GM23338 (cell line): ENCODE data around the gene PKD1L1. TPM values are rescaled to one million over a fixed set of nuclear protein-coding genes. Genes with fewer than 3 reads are reported as not detected.

Experiments
- ATAC-seq: fragments of 200-7000 bp; cut with Tn5 transposase; 3 replicates; pipeline ENCODE4 v1.9.1; 2020
- DNase-seq: peaks from one replicate; pipeline ENCODE4 v3.0.0-alpha.2; 2015; ENCODE audit warnings: low spot score
- H2AFZ ChIP-seq: fragments of 200-600 bp; sonication (generic); 2 replicates; pipeline ENCODE4 v1.8.0; 2016; ENCODE audit warnings: antibody characterized with exemption, mild to moderate bottlenecking, moderate library complexity
- H3F3A ChIP-seq: fragments of 200-600 bp; sonication (generic); replicated peaks from 2 replicates; pipeline ENCODE4 v1.8.0; 2017; ENCODE audit warnings: antibody characterized with exemption, mixed run types, low read depth
- H3K27ac ChIP-seq: fragments of 200-600 bp; sonication (generic); 2 replicates; pipeline ENCODE4 v1.6.1; 2016; ENCODE audit warnings: low read depth
- H3K27me3 ChIP-seq: fragments of 200-600 bp; sonication (generic); 2 replicates; pipeline ENCODE4 v1.8.0; 2016; ENCODE audit warnings: mild to moderate bottlenecking, mixed run types, moderate library complexity; ENCODE audit not compliant: insufficient read depth
- H3K36me3 ChIP-seq: fragments of 200-600 bp; sonication (generic); 2 replicates; pipeline ENCODE4 v1.8.0; 2016; ENCODE audit warnings: mild to moderate bottlenecking; ENCODE audit not compliant: insufficient read depth
- H3K4me1 ChIP-seq: fragments of 200-600 bp; sonication (generic); 2 replicates; pipeline ENCODE4 v1.8.0; 2016; ENCODE audit warnings: mild to moderate bottlenecking, moderate library complexity; ENCODE audit not compliant: insufficient read depth
- H3K4me2 ChIP-seq: fragments of 200-600 bp; sonication (generic); 2 replicates; pipeline ENCODE4 v1.7.1; 2017; ENCODE audit warnings: mixed run types
- H3K4me3 ChIP-seq: fragments of 200-600 bp; sonication (generic); 2 replicates; pipeline ENCODE4 v1.6.1; 2016; ENCODE audit warnings: mixed run types
- H3K79me2 ChIP-seq: fragments of 200-600 bp; sonication (generic); replicated peaks from 2 replicates; pipeline ENCODE4 v1.8.0; 2017; ENCODE audit warnings: mild to moderate bottlenecking; ENCODE audit not compliant: insufficient read depth
- H3K9me2 ChIP-seq: fragments of 200-600 bp; sonication (generic); 2 replicates; pipeline ENCODE4 v1.8.0; 2017; ENCODE audit not compliant: insufficient read depth
- H4K20me1 ChIP-seq: fragments of 200-600 bp; sonication (generic); replicated peaks from 2 replicates; pipeline ENCODE4 v1.8.0; 2017; ENCODE audit warnings: mild to moderate bottlenecking; ENCODE audit not compliant: insufficient read depth
- H3K27ac Mint-ChIP-seq: 2 replicates; pipeline ENCODE4 v1.8.0; 2020; ENCODE audit warnings: inconsistent platforms, mild to moderate bottlenecking, moderate library complexity, mixed read lengths
- H3K27me3 Mint-ChIP-seq: 3 replicates; pipeline ENCODE4 v1.8.0; 2022; ENCODE audit warnings: low read depth, mild to moderate bottlenecking, moderate library complexity, mixed read lengths, inconsistent platforms; ENCODE audit not compliant: insufficient read depth, poor library complexity
- H3K36me3 Mint-ChIP-seq: 3 replicates; pipeline ENCODE4 v1.8.0; 2021; ENCODE audit warnings: low read depth, mild to moderate bottlenecking, inconsistent platforms, moderate library complexity, mixed read lengths
- H3K4me1 Mint-ChIP-seq: 3 replicates; pipeline ENCODE4 v1.8.0; 2020; ENCODE audit warnings: mild to moderate bottlenecking, inconsistent platforms, mixed read lengths
- H3K4me3 Mint-ChIP-seq: 3 replicates; pipeline ENCODE4 v1.8.0; 2021; ENCODE audit warnings: moderate library complexity, mild to moderate bottlenecking, inconsistent platforms, mixed read lengths
- H3K9me3 Mint-ChIP-seq: 3 replicates; pipeline ENCODE4 v1.8.0; 2020; ENCODE audit warnings: moderate library complexity, mild to moderate bottlenecking, inconsistent platforms, mixed read lengths
- CREB1 ChIP-seq: fragments of 250-450 bp; sonication (Bioruptor Pico); IDR thresholded peaks from 2 replicates; pipeline ENCODE4 v1.5.0; 2020; ENCODE audit warnings: low read depth, mild to moderate bottlenecking, moderate library complexity
- CTCF ChIP-seq, 2 experiments: fragments of 200-600 bp in 1 of 2; sonication (generic) in 1 of 2; conservative IDR thresholded peaks; 2 replicates each; pipeline versions ENCODE4 v1.5.1 to v1.6.1; 2016 to 2017; ENCODE audit warnings: antibody characterized with exemption in 2 of 2, low read depth in 2 of 2, mild to moderate bottlenecking in 2 of 2, moderate library complexity in 1 of 2
- ETS1 ChIP-seq: IDR thresholded peaks from 2 replicates; pipeline ENCODE4 v1.6.1; 2016; ENCODE audit warnings: antibody characterized with exemption
- EZH2 ChIP-seq: fragments of 200-600 bp; sonication (generic); IDR thresholded peaks from one replicate; pipeline ENCODE4 v1.8.0; 2017; ENCODE audit warnings: antibody characterized with exemption, mild to moderate bottlenecking, low read depth; ENCODE audit not compliant: unreplicated experiment
- EZH2phosphoT487 ChIP-seq: fragments of 200-600 bp; sonication (generic); IDR thresholded peaks from one replicate; pipeline ENCODE4 v1.8.1; 2018; ENCODE audit warnings: antibody characterized with exemption; ENCODE audit not compliant: unreplicated experiment
- JUNB ChIP-seq: IDR thresholded peaks from one replicate; pipeline ENCODE4 v1.6.1; 2016; ENCODE audit warnings: antibody characterized with exemption; ENCODE audit not compliant: unreplicated experiment
- NANOG ChIP-seq: IDR thresholded peaks from 2 replicates; pipeline ENCODE4 v1.6.1; 2016; ENCODE audit warnings: antibody characterized with exemption, borderline replicate concordance
- POLR2AphosphoS5 ChIP-seq: IDR thresholded peaks from 2 replicates; pipeline ENCODE4 v1.6.1; 2016; ENCODE audit warnings: antibody characterized with exemption, low read depth
- REST ChIP-seq: IDR thresholded peaks from one replicate; pipeline ENCODE4 v1.6.1; 2018; ENCODE audit warnings: antibody characterized with exemption; ENCODE audit not compliant: unreplicated experiment
- STAT1 ChIP-seq: IDR thresholded peaks from one replicate; pipeline ENCODE4 v1.6.1; 2016; ENCODE audit warnings: antibody characterized with exemption; ENCODE audit not compliant: unreplicated experiment
- ZNF114 ChIP-seq: fragments of 250-450 bp; sonication (Bioruptor Pico); IDR thresholded peaks from 2 replicates; pipeline ENCODE4 v1.5.0; 2020; ENCODE audit warnings: mild to moderate bottlenecking, moderate library complexity
- ZNF331 ChIP-seq: fragments of 250-450 bp; sonication (Bioruptor Pico); IDR thresholded peaks from 2 replicates; pipeline ENCODE4 v1.5.0; 2020; ENCODE audit warnings: low read depth, mild to moderate bottlenecking, moderate library complexity
- ZNF462 ChIP-seq: fragments of 250-450 bp; sonication (Bioruptor Pico); IDR thresholded peaks from 2 replicates; pipeline ENCODE4 v1.5.0; 2020; ENCODE audit warnings: mild to moderate bottlenecking, moderate library complexity
- polyA plus RNA-seq: library from polyadenylated mRNA; unstranded; fragments of >200 nt; fragmentation: Nextera tagmentation; extraction: Ambion mirVana; gene quantifications from 2 replicates; pipeline ENCODE4 v1.2.1, GENCODE V29; 2016
- total RNA-seq: library from RNA; depleted of rRNA; stranded (reverse); fragments of >200 nt; shearing (Covaris generic); gene quantifications from 2 replicates; pipeline ENCODE4 v1.2.3, GENCODE V29; 2014

PKD1L1 gene
- total and polyA plus RNA-seq, 2 experiments from 2014 or later: 0.03 TPM; not detected in 1

- H3K4me3 Mint-ChIP-seq: no peak overlapping the region
- H3K4me1 ChIP-seq: no peaks in the 10 kb centered on the region
- no peak overlapping the region for H3K27ac Mint-ChIP-seq
- peaks cover 12% of the 10 kb centered on the region for H3K27me3 Mint-ChIP-seq
- H3K27ac ChIP-seq: no peak overlapping the region
- H3K27me3 ChIP-seq: no peaks in the 10 kb centered on the region
- no peaks in the 10 kb centered on the region for H3K9me2 ChIP-seq
- no peaks in the 10 kb centered on the region for H4K20me1 ChIP-seq
- H2AFZ ChIP-seq: no peak overlapping the region
- no peak overlapping the region for H3K4me2 ChIP-seq
- no peaks in the 10 kb centered on the region for H3K79me2 ChIP-seq
- H3K36me3 ChIP-seq: no peaks in the 10 kb centered on the region
- ATAC-seq: no peak
- H3K9me3 Mint-ChIP-seq: no peaks in the 10 kb centered on the region
- TF ChIP-seq ZNF331 (no peak), JUNB (no peak), STAT1 (no peak), EZH2phosphoT487 (no peak), CREB1 (CRISPR knock-in tag) (no peak), CTCF (conservative IDR thresholded peaks at IDR 0.05; ENCODE audit: low read depth in 2 of 2) (no peak), EZH2 (no peak), POLR2AphosphoS5 (no peak), NANOG (no peak), REST (no peak), ZNF114 (CRISPR knock-in tag) (no peak), ZNF462 (no peak), ETS1 (no peak)
- no peak for DNase-seq
- no peaks in the 10 kb centered on the region for H3K36me3 Mint-ChIP-seq
- H3K4me1 Mint-ChIP-seq: no peaks in the 10 kb centered on the region
- no peaks in the 10 kb centered on the region for H3F3A ChIP-seq
- no peak overlapping the region for H3K4me3 ChIP-seq
Observed at GRCh38 chr7:47837826-47838225, 110.4 kb downstream of the PKD1L1 start.
